Limb (tissue), 2 donors: ENCODE measurements around the gene ICA1.
A peak's percentile ranks its signal among the peaks of the same experiment; 100 is the strongest.
"Not testable (repeated sequence)": the region's sequence is repeated elsewhere in the genome, so short reads cannot be mapped to it uniquely, and the experiment has no call there.

ENCODE experiments used
- DNase-seq, 2 donors: peaks; one replicate each; pipeline ENCODE4 v3.0.0-alpha.2; 2016; ENCODE audit errors: extremely low spot score in 2 of 2

The ICA1 gene

DNA sequence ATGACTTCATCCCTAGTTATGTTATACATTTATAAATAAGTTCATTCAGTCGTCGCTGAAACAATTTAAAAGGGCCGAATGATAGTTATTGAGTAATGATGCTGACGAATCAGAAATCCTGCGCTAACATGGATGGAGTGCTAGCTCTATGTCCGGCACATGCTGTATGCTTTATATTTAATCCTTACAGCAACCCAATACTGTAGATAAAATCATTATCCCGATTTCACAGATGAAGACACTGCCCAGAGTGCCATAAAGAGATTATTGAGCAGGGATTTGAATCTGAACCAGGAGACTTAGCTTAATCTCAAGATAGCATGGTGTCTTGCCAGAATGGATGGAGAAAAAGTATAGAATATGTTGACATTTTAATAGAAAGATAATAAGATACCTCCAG is 1.1 kb upstream of the ICA1 start:
- DNase-seq: no peak

DNA sequence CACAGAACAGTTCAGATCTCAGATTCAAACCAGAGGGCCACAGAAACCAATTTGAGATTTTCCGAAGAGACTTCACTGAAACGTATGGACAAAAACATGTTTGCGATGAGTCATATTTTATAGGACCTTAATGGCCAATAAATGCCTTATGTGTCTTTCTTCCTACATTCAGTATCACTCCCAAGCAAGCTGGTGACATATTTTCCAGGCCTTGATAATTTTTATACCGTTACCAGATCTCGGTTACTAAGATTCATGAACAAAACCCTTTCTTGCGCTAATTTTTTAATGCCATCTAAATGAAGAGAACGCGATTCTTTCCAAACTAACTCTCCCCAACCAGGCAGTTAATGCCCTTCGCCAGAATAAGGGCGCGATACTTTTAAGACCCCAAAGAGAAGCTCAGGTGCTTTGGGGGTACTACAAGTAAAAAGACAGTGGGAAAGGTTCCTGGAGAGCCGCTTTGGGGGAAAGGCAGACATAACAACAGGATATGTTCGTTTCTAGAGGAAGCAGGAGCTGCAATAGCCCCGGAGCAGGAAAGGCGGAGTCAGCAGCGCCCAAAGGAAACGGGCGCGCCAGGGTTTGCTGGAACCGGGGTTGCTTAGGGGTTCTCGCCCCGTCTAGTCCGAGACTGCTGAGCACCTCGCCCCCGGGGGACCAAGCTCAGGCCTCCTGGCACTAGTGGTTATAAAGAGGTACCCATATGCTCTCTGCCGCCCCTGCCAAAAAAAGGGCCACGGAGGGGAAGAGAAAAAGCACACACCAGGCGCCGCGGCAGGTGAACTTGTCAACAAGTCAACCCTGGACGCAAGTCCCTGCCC is 884 bp downstream of the ICA1 start:
- DNase-seq: peak in 1 of 2 donors; percentile 59

DNA sequence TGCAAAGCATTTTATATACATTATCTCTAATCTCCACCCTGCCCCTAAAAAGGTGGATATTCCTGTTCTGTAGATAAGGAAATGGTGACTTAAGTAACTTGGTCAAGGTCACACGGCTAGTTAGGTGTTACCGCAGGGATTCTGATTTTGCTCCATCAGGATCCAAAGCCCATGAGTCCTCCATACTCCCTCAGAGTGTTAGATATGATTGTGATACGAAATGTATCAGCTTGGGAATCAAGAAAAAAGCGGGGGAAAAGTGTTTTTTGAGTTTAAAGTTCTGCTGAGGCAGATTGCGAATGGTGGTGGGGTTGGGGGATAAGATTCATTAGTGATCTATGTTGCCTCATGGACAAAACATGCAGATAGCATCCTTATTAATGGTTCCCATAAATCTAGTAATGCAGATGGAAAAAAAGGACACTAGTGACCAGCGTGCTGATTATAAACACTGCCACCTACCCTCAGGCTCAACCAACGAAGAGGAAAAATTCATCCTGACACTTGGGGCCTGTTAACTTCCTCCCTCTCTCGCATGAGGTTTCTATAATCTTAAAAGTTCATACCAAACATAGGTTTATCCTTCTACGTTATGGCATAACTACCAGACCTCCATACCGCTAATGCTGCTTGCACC is 2.3 kb downstream of the ICA1 start:
- DNase-seq: no peak

DNA sequence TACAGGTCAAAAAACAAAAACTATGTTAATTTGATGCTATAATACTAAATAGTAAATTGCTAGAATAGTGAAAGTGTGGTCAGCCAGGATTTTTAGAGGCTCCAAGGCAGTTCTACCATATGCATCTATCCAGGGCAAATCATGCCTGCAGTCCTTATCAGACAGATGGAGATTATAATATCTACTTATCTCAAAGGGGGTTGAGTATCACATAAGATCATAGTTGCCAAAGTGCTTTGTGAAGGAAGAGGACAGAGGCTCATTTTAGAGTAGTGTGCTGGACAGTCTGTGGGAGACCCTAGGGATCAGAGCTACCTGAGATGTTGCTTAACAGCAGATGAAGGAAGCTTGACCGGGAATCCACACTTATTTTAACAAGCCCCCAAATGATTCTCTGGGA is 3.2 kb downstream of the ICA1 start:
- DNase-seq: no peak

DNA sequence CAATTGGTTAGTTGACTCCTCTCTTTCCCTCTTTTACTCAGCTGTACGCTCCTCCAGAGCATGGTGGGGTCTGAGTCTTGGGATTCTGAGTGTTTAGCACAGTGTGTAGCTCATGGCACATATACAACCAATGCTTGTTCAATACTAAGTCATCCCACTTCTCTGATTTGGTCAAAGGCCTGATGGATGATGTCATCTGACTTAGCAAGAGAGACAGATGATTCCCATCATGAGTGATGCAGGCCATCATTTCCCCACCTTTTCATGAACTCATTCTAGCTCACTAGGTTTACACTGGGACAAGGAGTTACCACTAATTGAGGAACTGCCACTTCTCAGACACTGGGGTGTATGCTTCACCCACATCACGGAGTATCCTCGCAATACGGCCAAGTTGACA is 3.8 kb downstream of the ICA1 start:
- no peak for DNase-seq

DNA sequence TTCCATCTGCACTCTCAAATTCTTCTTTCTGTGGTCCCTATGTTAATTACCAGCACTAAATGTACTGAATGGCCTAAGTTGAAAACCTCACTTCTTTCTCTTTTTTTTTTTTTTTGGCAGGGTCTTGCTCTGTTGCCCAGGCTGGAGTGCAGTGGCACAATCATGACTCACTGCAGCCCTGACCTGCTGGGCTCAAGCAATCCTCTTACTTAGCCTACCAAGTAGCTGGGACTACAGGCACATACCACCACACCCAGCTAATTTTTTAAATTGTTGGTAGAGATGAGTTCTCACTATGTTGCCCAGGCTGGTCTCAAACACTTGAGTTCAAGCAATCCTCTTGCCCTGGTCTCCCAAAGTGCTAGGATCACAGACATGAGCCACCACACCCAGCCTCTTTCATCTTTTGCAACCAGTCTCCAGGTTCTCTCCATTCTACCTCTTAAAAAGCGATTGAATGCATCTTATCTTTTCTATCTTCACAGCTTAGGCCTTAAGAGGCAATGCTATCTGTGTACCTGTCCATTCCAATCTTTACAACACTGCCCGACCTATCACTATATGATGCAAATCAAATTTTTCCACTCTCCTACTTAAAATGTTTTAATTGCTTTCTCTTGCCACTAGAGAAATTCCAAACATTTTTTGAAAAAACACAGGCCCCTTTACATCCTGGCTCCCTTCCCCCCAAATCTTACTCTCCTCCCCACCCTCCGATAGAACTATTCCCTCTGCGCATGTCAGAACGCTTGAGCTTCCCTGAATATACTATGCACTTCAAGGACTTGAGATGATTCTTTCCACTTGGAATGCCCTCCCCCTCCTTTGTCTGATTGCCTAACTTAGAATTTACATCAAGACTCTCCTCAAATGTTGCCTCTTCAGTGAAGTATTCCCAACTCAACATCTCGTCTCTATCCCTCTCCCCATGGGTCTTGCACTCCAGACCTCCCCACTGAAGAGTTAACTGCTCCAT is 6.0 kb downstream of the ICA1 start:
- no peak for DNase-seq

DNA sequence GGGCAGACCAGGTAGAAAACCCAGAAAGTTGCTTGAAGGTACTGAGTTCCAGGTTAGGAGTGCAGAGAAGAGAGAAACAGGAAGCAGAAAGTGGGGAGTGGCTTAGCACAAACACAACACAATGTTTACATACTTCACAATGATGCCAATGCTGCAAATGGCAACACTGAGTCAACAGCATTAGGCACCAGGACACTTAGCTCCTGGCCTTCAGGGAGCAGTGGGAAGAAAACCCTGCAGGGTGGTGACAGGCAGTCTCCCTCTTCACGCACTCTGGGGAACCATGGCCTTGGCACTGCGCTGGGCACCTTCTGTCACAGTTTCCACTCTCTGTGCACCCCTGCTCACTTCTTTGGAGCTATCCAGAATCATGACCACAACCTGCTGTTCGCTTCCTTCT is 7.3 kb downstream of the ICA1 start:
- no peak for DNase-seq

DNA sequence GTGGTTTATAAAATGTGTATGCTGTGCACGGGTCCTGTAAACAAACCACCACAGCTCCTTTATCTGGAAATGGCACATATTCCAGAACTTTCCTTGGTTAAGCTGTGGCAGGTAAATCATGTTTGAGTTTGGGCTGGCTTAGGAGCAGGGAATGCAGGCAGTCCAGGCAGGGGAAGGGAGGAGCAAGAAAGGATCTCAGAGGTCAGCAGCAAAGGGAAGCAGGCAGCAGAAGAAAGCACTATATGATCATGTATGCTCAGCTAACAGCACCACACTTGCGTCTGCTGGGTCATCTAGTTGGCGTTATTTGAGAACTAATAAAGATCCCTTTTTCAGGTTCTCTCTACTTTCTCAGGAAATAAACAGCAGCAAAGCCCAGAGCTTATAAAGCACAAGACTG is 7.8 kb downstream of the ICA1 start:
- no peak for DNase-seq

DNA sequence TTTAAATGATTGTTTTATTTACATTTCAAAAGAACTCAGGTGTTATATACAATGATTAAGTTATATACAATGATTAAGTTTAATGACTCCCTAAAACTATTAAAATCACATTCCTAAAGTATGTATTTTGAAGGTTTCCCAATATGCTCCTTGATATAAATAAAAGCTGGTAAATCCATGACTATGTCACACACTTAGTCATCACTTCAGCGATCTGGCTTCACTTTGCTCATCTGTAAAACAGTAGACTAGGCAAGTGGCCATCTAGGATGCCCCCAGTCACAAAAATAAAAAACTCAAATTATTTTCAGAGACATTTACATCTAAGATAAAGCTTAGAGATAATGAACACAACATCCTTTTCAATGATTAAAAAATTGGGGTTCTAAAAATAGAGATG is 10.8 kb downstream of the ICA1 start:
- no peak for DNase-seq

DNA sequence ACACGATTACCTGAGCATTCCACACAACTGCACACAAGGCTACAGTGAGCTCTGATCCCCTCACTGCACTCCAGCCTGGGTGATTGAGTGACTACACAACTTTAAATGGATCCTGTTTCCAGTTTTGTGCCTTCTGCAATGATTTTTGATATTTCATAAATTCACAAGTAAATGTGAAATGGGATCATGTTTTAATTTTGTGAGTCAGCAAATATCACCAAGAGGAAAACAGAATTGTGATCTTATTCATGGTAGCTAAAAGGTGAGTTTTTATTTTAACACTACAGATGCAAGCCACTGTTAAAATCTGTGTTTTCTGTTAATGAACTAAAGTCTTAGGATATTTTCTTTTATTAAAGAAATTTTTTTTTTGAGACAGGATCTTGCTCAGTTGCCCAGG is 11.4 kb downstream of the ICA1 start:
- DNase-seq: no peak

DNA sequence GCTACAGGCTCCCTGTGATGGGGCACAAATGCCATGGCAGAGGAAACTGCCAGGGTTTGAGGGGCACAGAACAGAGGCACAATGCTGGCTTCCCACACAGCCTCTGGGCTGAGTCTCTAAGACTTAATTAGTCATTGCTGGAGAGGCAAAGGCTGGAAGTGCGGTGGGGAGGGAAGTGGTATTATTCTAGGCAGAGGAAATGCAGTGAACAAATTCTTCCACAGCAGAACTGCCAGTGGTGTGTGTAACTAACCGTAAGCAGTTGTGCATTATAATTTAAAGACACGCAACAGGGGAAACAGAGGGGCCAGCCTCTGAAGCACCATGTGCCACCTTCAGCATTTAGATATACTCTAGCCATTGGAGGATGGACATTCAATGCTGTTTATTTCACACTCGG is 12.8 kb downstream of the ICA1 start:
- no peak for DNase-seq

DNA sequence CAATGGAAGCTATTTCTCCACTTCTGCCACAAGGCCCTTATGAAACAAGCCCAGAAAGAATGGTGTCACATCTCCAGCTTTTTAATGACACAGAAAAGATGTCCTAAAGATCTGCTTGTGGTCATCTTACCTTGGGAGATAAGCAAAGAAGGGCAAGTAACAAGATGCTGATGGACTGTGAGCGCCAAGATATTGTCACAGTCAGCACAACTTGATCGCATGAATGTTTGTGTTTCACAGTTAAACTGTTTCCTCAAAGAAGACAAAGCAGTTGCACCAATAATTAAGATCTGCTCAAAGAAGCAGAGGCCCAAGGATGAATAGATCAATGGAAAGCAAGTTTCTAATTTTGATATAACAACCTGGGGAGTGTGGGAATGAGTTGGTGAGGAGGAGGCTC is 15.9 kb downstream of the ICA1 start:
- DNase-seq: no peak

DNA sequence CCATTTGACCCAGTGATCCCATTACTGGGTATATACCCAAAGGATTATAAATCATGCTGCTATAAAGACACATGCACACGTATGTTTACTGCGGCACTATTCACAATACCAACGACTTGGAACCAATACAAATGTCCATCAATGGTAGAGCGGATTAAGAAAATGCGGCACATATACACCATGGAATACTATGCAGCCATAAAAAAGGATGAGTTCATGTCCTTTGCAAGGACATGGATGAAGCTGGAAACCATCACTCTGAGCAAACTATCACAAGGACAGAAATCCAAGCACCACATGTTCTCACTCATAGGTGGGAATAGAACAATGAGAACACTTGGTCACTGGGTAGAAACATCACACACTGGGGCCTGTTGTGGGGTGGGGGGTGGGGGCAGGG is 16.9 kb downstream of the ICA1 start:
- not testable (repeated sequence) for DNase-seq

DNA sequence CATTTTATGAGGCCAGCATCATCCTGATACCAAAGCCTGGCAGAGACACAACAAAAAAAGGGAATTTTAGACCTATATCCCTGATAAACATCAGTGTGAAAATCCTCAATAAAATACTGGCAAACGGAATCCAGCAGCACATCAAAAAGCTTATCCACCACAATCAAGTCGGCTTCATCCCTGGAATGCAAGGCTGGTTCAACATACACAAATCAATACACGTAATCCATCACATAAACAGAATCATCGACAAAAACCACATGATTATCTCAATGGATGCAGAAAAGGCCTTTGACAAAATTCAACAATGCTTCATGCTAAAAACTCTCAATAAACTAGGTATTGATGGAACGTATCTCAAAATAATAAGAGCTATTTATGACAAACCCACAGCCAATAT is 18.9 kb downstream of the ICA1 start:
- not testable (repeated sequence) for DNase-seq

DNA sequence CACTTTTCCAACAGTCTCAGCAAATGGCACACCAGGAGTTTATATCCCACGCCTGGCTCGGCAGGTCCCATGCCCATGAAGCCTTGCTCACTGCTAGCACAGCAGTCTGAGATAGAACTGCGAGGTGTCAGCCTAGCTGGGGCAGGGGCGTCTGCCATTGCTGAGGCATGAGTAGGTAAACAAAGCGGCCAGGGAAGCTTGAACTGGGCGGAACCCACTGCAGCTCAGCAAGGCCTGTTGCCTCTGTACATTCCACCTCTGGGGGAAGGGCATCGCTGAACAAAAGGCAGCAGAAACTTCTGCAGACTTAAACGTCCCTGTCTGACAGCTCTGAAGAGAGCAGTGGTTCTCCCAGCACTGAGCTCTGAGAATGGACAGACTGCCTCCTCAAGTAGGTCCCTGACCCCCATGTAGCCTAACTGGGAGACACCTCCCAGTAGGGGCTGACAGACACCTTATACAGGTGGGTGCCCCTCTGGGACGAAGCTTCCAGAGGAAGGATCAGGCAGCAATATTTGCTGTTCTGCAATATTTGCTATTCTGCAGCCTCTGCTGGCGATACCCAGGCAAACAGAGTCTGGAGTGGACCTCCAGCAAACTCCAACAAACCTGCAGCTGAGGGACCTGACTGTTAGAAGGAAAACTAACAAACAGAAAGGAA is 22.1 kb downstream of the ICA1 start:
- DNase-seq: not testable (repeated sequence)

DNA sequence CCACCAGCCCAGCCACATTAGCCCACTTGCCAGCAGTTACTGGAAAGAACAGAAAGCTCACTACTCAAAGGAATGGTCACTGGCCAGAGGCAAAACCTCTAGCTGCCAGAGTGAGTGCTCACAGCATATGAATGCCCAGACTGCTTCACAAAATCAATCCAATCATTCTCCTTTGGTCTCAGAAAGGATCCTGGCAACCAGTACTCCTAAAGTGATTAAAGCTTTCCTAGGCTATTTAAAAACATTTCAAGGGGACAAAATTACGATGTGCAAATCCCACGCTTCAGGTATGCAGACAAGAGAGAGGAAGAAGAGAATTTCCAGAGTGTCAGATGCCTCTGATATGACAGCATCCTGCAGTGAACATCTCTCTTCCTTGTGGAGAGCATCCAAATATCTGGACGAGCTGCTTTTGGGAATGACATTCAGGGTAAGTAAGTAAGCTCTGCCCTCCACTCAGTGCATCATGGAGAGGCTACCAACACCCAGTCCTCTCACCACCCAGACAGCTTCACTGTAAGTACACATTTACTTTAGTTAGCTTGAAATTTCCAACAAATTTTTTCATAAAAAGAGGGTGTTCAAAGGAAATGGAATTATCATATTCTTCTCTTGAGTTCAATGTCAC is 25.1 kb downstream of the ICA1 start:
- DNase-seq: no peak

DNA sequence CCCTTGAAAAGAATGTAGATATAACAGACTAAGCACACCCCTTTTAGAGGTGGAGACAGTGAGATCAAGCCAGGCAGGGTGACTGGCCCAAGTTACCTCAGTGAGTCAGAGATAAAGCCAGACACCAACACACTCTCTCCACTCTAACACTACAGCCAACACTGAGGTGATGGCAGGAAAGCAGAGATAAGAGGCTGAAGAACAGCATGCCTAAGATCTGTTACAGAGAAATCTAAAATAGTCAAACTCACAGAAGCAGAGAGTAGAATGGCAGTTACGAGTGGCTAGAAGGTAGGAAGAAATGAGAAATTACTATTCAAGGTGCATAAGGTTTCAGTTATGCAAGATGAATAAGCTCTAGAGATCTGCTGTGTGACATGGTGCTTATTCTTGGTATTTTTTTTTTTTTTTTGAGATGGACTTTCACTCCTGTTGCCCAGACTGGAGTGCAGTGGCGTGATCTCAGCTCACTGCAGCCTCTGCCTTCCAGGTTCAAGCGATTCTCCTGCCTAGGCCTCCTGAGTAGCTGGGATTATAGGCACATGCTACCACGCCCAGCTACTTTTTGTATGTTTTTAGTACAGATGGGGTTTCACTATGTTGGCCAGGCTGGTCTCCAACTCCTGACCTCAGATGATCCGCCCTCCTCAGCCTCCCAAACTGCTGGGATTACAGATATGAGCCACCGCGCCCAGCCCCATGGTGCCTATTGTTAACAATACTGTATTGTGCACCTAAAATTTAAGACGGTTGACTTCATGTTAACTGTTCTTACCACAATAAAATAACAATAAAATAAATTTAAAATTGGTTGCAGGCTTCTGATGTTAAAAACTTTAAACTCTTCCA is 28.7 kb downstream of the ICA1 start:
- no peak for DNase-seq

DNA sequence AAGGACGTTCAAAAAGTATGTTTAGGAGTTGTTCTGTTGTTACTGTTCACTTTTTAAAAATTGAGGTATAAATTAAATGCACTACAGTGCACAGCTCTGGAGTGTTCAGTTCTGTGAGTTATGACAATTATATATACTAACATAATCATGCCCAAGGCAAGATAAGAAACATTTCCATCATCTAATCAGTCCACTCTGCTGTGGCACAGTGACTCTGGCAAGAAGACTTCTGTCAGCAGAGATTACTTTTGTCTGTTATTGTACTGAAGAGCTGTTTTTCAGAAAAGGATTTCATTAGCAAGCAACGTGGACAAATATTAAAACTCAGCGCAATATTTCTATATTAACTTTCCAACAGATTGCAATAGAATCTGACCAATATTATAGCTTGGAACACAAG is 32.0 kb downstream of the ICA1 start:
- no peak for DNase-seq

DNA sequence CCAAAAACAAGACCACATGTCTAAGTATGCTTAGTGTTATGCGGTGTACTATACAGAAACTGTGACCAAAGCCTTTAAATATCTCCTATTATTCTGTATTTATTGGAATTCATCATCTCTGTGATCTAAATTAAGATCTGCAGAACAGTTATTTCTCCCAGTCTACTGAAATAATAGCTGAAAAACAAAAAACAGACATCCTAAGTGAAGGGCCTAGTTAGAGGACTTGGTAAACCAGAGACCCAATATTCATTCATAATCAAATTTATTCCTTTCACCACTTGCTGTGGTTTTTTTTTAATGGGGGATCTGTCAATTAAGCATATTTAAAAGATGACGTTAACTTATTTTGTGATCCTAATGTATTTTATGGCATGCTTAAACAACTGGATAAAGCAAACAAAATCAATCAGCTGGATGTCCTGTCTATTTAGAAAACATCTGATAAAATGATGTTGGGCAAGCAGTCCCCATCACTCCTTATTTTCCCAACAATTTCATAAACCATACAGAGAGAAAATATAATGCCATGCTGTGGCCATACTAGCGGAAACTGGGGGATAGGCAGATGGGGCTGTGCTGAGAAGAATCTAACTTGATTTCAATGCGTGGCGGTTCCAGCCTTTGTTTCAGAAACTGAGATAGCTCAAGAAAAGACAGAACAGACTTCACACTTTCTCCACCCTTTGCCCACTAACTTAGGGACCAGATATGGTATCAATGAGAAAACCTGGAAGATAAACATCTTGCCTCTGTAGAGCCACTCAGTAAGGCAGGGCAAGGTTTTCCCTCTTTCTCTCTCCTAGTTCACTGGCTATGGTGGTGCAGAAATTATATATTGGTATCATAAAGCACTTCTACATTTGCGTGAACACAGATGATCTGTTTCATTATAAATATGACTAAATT is 32.9 kb downstream of the ICA1 start:
- DNase-seq: no peak
